H1 (cell line): ENCODE data around the gene EPB41L3. TPM values are rescaled to one million over a fixed set of nuclear protein-coding genes. Genes with fewer than 3 reads are reported as not detected.

ENCODE experiments used
- CTCF ChIA-PET: fragments of 300-600 bp; sonication (Branson Sonifier 250); formaldehyde crosslinking; loops from one replicate; lab custom pipeline; 2021; ENCODE audit not compliant: partially characterized antibody; lab: Charles Lee
- POLR2A ChIA-PET: fragments of 300-600 bp; sonication (Branson Sonifier 250); formaldehyde crosslinking; loops from one replicate; lab custom pipeline; 2021; ENCODE audit warnings: inconsistent platforms; ENCODE audit not compliant: partially characterized antibody; lab: Charles Lee
- DNase-seq, 2 experiments: peaks; one replicate each; pipeline versions ENCODE4 v3.0.0 to v3.0.0-alpha.2; 2010 to 2022; ENCODE audit warnings: low spot score in 2 of 2, low read depth in 1 of 2, mixed read lengths in 1 of 2
- FAIRE-seq: peaks from 2 replicates; lab custom pipeline; 2011; peaks lifted over from hg19 to GRCh38; lab: Jason Lieb, UNC
- H2AFZ ChIP-seq: 2 replicates; pipeline ENCODE4 v1.8.1; 2012; ENCODE audit warnings: low read length, inconsistent platforms
- H2AK5ac ChIP-seq: 2 replicates; pipeline ENCODE4 v1.6.1; 2013; ENCODE audit warnings: low read depth, low read length
- H2BK120ac ChIP-seq: replicated peaks from 2 replicates; pipeline ENCODE3; 2013; ENCODE audit warnings: low read depth, low read length, inconsistent platforms
- H2BK12ac ChIP-seq: 2 replicates; pipeline ENCODE4 v1.6.1; 2013; ENCODE audit warnings: low read depth, low read length
- H2BK15ac ChIP-seq: 2 replicates; pipeline ENCODE4 v1.6.1; 2013; ENCODE audit warnings: low read length
- H2BK20ac ChIP-seq: 2 replicates; pipeline ENCODE4 v1.6.1; 2013; ENCODE audit warnings: low read length
- H2BK5ac ChIP-seq: 2 replicates; pipeline ENCODE4 v1.6.1; 2013; ENCODE audit warnings: low read depth, low read length
- H3K14ac ChIP-seq: 2 replicates; pipeline ENCODE4 v1.6.1; 2013; ENCODE audit warnings: inconsistent platforms; ENCODE audit not compliant: insufficient read length
- H3K18ac ChIP-seq: 2 replicates; pipeline ENCODE4 v1.6.1; 2013; ENCODE audit warnings: low read length; ENCODE audit errors: extremely low read depth
- H3K23ac ChIP-seq: 2 replicates; pipeline ENCODE4 v1.6.1; 2013; ENCODE audit warnings: inconsistent platforms; ENCODE audit not compliant: insufficient read length
- H3K23me2 ChIP-seq: 2 replicates; pipeline ENCODE4 v1.6.1; 2013; ENCODE audit warnings: low read depth, low read length
- H3K27ac ChIP-seq: 2 replicates; pipeline ENCODE4 v1.6.1; 2011; ENCODE audit warnings: low read depth, low read length, inconsistent platforms
- H3K27me3 ChIP-seq, 4 experiments: replicated peaks in 1 of 4; 1 replicate in 1 of 4; 2 replicates in 3 of 4; pipeline versions ENCODE4 v1.6.1 to v1.8.1; 2011 to 2013; ENCODE audit warnings: low read length in 3 of 4, mild to moderate bottlenecking in 3 of 4, inconsistent platforms in 2 of 4, mixed read lengths in 2 of 4, moderate library complexity in 1 of 4; ENCODE audit not compliant: control insufficient read depth in 3 of 4, insufficient read depth in 3 of 4; ENCODE audit errors: extremely low read depth in 1 of 4
- H3K36me3 ChIP-seq, 4 experiments: 2 replicates each; pipeline versions ENCODE4 v1.6.1 to v1.8.1; 2011 to 2013; ENCODE audit warnings: mild to moderate bottlenecking in 4 of 4, low read length in 3 of 4, moderate library complexity in 2 of 4, control low read depth in 1 of 4, inconsistent platforms in 1 of 4; ENCODE audit not compliant: insufficient read depth in 4 of 4, control insufficient read depth in 2 of 4
- H3K4ac ChIP-seq: replicated peaks from 2 replicates; pipeline ENCODE3; 2013; ENCODE audit warnings: low read length, low read depth, mixed read lengths, inconsistent platforms; ENCODE audit not compliant: insufficient read length
- H3K4me1 ChIP-seq, 4 experiments: replicated peaks in 1 of 4; 1 replicate in 1 of 4; 2 replicates in 3 of 4; pipeline versions ENCODE4 v1.6.1 to v1.8.1; 2011 to 2013; ENCODE audit warnings: low read length in 3 of 4, inconsistent platforms in 2 of 4, mixed read lengths in 1 of 4; ENCODE audit not compliant: insufficient read depth in 4 of 4, control insufficient read depth in 3 of 4
- H3K4me2 ChIP-seq, 2 experiments: 2 replicates each; pipeline versions ENCODE4 v1.6.1 to v1.8.1; 2011 to 2013; ENCODE audit warnings: low read depth in 2 of 2, low read length in 2 of 2, control low read depth in 1 of 2, inconsistent platforms in 1 of 2, mild to moderate bottlenecking in 1 of 2; ENCODE audit not compliant: insufficient read depth in 1 of 2
- H3K4me3 ChIP-seq, 4 experiments: fragments of 200-600, 300-600 bp in 1 of 4; sonication (generic), shearing (Covaris generic), sonication (Bioruptor Twin) in 1 of 4; 2 replicates each; pipeline versions ENCODE4 v1.5.1 to v1.8.1; 2011 to 2016; ENCODE audit warnings: low read length in 4 of 4, low read depth in 3 of 4, control low read depth in 2 of 4, inconsistent platforms in 2 of 4, mild to moderate bottlenecking in 2 of 4, mixed read lengths in 1 of 4, moderate library complexity in 1 of 4; ENCODE audit not compliant: insufficient read depth in 2 of 4; ENCODE audit errors: extremely low read depth in 1 of 4
- H3K56ac ChIP-seq: replicated peaks from 2 replicates; pipeline ENCODE3; 2013; ENCODE audit warnings: low read depth, mild to moderate bottlenecking, mixed read lengths, low read length, inconsistent platforms; ENCODE audit not compliant: insufficient read length
- H3K79me1 ChIP-seq: 2 replicates; pipeline ENCODE4 v1.6.1; 2013; ENCODE audit warnings: low read depth, low read length, control low read depth
- H3K79me2 ChIP-seq, 2 experiments: 2 replicates each; pipeline versions ENCODE4 v1.6.1 to v1.8.1; 2012 to 2013; ENCODE audit warnings: low read length in 2 of 2, mild to moderate bottlenecking in 2 of 2, inconsistent platforms in 1 of 2; ENCODE audit not compliant: insufficient read depth in 2 of 2, control insufficient read depth in 1 of 2
- H3K9ac ChIP-seq, 4 experiments: replicated peaks in 1 of 4; 1 replicate in 1 of 4; 2 replicates in 3 of 4; pipeline versions ENCODE4 v1.6.1 to v1.8.1; 2011 to 2013; ENCODE audit warnings: low read depth in 3 of 4, low read length in 3 of 4, control low read depth in 2 of 4, mild to moderate bottlenecking in 2 of 4, moderate library complexity in 2 of 4, inconsistent platforms in 1 of 4; ENCODE audit errors: extremely low read depth in 1 of 4
- H3K9me3 ChIP-seq, 2 experiments: 2 replicates each; pipeline versions ENCODE4 v1.6.1 to v1.8.1; 2012 to 2013; ENCODE audit warnings: mild to moderate bottlenecking in 2 of 2, moderate library complexity in 2 of 2, control low read depth in 1 of 2, inconsistent platforms in 1 of 2, low read depth in 1 of 2, low read length in 1 of 2, mixed read lengths in 1 of 2; ENCODE audit not compliant: insufficient read depth in 2 of 2
- H4K20me1 ChIP-seq, 2 experiments: replicated peaks in 1 of 2; 2 replicates each; pipeline versions ENCODE3 to v1.8.1; 2011 to 2013; ENCODE audit warnings: inconsistent platforms in 2 of 2, low read length in 2 of 2, mild to moderate bottlenecking in 1 of 2; ENCODE audit not compliant: insufficient read depth in 2 of 2, control insufficient read depth in 1 of 2
- H4K5ac ChIP-seq: 2 replicates; pipeline ENCODE4 v1.6.1; 2013; ENCODE audit warnings: low read length, low read depth, mixed read lengths, inconsistent platforms; ENCODE audit not compliant: insufficient read length
- H4K8ac ChIP-seq: 2 replicates; pipeline ENCODE4 v1.8.0; 2013; ENCODE audit warnings: mild to moderate bottlenecking, moderate library complexity, low read length, inconsistent platforms; ENCODE audit not compliant: insufficient read depth; ENCODE audit errors: extremely low read depth
- H4K91ac ChIP-seq: replicated peaks from 2 replicates; pipeline ENCODE3; 2013; ENCODE audit warnings: low read length, mixed read lengths, inconsistent platforms; ENCODE audit not compliant: insufficient read length
- BRCA1 ChIP-seq: IDR thresholded peaks from 2 replicates; pipeline ENCODE4 v1.6.1; 2012; ENCODE audit warnings: low read depth, low read length, improper control_type of control experiment
- CBX5 ChIP-seq: fragments of 300-800, 300-1000 bp; sonication (generic); IDR thresholded peaks from 2 replicates; pipeline ENCODE4 v1.7.1; 2016; ENCODE audit warnings: antibody characterized with exemption, low read length, low read depth
- FOSL1 ChIP-seq: IDR thresholded peaks from 2 replicates; pipeline ENCODE4 v1.6.1; 2011; ENCODE audit warnings: mild to moderate bottlenecking, low read depth, low read length, moderate library complexity; ENCODE audit not compliant: insufficient read depth
- GABPA ChIP-seq: IDR thresholded peaks from 2 replicates; pipeline ENCODE4 v1.6.1; 2011; ENCODE audit warnings: mild to moderate bottlenecking, low read length, moderate library complexity, borderline replicate concordance; ENCODE audit not compliant: insufficient read depth
- HDAC2 ChIP-seq, 2 experiments: fragments of 300-600 bp in 1 of 2; sonication (generic) in 1 of 2; IDR thresholded peaks; 2 replicates each; pipeline ENCODE4 v1.6.1; 2011 to 2012; ENCODE audit warnings: low read depth in 2 of 2, low read length in 2 of 2, mild to moderate bottlenecking in 2 of 2, moderate library complexity in 2 of 2, borderline replicate concordance in 1 of 2, inconsistent platforms in 1 of 2
- JUN ChIP-seq: IDR thresholded peaks from 2 replicates; pipeline ENCODE4 v1.6.1; 2011; ENCODE audit warnings: low read depth, mild to moderate bottlenecking, improper control_type of control experiment, low read length
- KDM1A ChIP-seq: fragments of 200-600, 300-600 bp; sonication (generic); IDR thresholded peaks from 2 replicates; pipeline ENCODE4 v1.7.1; 2016; ENCODE audit warnings: mild to moderate bottlenecking, low read length, borderline replicate concordance
- NANOG ChIP-seq: IDR thresholded peaks from 2 replicates; pipeline ENCODE4 v1.6.1; 2011; ENCODE audit warnings: low read length, low read depth, mild to moderate bottlenecking, inconsistent platforms; ENCODE audit not compliant: insufficient read depth, poor library complexity, severe bottlenecking
- POLR2AphosphoS5 ChIP-seq: IDR thresholded peaks from 2 replicates; pipeline ENCODE4 v1.6.1; 2011; ENCODE audit warnings: low read depth, low read length
- RBBP5 ChIP-seq: IDR thresholded peaks from 2 replicates; pipeline ENCODE4 v1.7.1; 2012; ENCODE audit warnings: low read depth, mild to moderate bottlenecking, inconsistent platforms, low read length, moderate library complexity, borderline replicate concordance
- RXRA ChIP-seq: IDR thresholded peaks from 2 replicates; pipeline ENCODE4 v1.6.1; 2011; ENCODE audit warnings: low read depth, mild to moderate bottlenecking, low read length, moderate library complexity; ENCODE audit not compliant: insufficient read depth
- SP1 ChIP-seq: IDR thresholded peaks from 2 replicates; pipeline ENCODE4 v1.6.1; 2011; ENCODE audit warnings: low read depth, low read length
- TCF12 ChIP-seq: IDR thresholded peaks from 2 replicates; pipeline ENCODE4 v1.6.1; 2011; ENCODE audit warnings: low read depth, mild to moderate bottlenecking, low read length
- TEAD4 ChIP-seq: IDR thresholded peaks from 2 replicates; pipeline ENCODE4 v1.6.1; 2012; ENCODE audit warnings: low read depth, low read length, inconsistent platforms, mixed read lengths
- WGBS, 2 experiments: shearing (Covaris generic) in 1 of 2; methylation state at CpG; one replicate each; pipeline versions ENCODE4 v1.1.6 to v1.1.7; 2013 to 2015; ENCODE audit warnings: low lambda C conversion rate in 2 of 2, mixed read lengths in 2 of 2, inconsistent platforms in 1 of 2, low coverage in 1 of 2, missing lambda C conversion rate in 1 of 2; ENCODE audit not compliant: insufficient replicate concordance in 2 of 2, insufficient coverage in 1 of 2, insufficient read length in 1 of 2; ENCODE audit errors: extremely low coverage in 1 of 2, missing lambda C conversion rate in 1 of 2; 5-methylcytosine and 5-hydroxymethylcytosine counted together
- polyA plus RNA-seq, 7 experiments: library from polyadenylated mRNA; depleted of rRNA in 3 of 7; stranded (reverse) in 5 of 7; unstranded in 2 of 7; fragments of >200 nt in 5 of 7; fragments of 200-250 nt in 2 of 7; gene quantifications; 1 replicate in 5 of 7; 2 replicates in 1 of 7; 4 replicates in 1 of 7; pipeline versions ENCODE4 v1.2.1 to v1.2.3, GENCODE V29; 2011 to 2013; ENCODE audit warnings: missing spikeins in 2 of 7, mixed read lengths in 2 of 7
- total RNA-seq: library from RNA; stranded (reverse); fragmentation: NEBNext Ultra II Directional; extraction: Animal tissue kit (Norgen Biotek cat#: 25700); gene quantifications from 2 replicates; pipeline ENCODE4 v1.2.1, GENCODE V29; 2021
- TF ChIP-seq, protein P1 (sequence below): IDR thresholded peaks from 2 replicates; pipeline ENCODE4 v1.6.1; 2012; ENCODE audit warnings: inconsistent platforms

Gene EPB41L3
- total and polyA plus RNA-seq, 2 of the 8 experiments (the other 6 are each of a cell fraction or from before 2014, with no cell fraction given), result 7.9 to 16.1 TPM

DNA sequence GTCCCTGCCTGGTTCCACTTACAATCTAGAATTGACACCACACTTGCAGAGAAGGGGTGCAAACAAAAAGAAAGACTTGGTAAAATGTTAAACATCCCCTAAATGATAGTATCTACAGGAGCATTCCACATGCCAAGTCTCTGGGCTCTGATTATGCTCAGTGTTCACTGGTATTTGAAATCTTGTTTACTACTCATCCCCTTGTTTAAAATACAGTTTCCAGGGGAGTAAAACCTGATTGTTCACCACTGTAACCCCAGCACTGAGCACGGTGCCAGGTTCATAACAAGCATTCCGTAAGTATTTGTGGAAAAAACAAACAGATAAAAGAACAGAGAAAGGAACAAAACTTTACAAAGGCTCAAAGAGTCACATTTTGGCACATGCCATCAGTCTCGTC, 11.7 kb downstream of the EPB41L3 start:
- no peaks in the 10 kb centered on the region for H3K79me2 ChIP-seq
- no peak overlapping the region for H3K9ac ChIP-seq
- H4K20me1 ChIP-seq, result no peaks in the 10 kb centered on the region
- no peak for FAIRE-seq
- H3K23me2 ChIP-seq, result no peaks in the 10 kb centered on the region
- H3K4me1 ChIP-seq, result no peaks in the 10 kb centered on the region; a peak in 1 of 7 replicates
- no peak overlapping the region for H2AK5ac ChIP-seq
- no peak overlapping the region for H2AFZ ChIP-seq
- no peak overlapping the region for H2BK12ac ChIP-seq
- ChIA-PET CTCF (interaction anchor here (2.3 kb wide), 1 partner anchor 15 kb away, joined by 9 read pairs; no protein-coding TSS in a partner anchor), POLR2A (no interaction called here)
- H2BK15ac ChIP-seq, result no peak overlapping the region
- no peak overlapping the region for H4K8ac ChIP-seq
- H4K5ac ChIP-seq, result no peak overlapping the region
- no peak overlapping the region for H2BK5ac ChIP-seq
- H2BK120ac ChIP-seq, result no peak overlapping the region
- no peak overlapping the region for H4K91ac ChIP-seq
- H3K9me3 ChIP-seq, result no peaks in the 10 kb centered on the region
- H3K27me3 ChIP-seq, result no peaks in the 10 kb centered on the region
- H3K4me2 ChIP-seq, result no peak overlapping the region
- H3K4ac ChIP-seq, result no peak overlapping the region
- no peak overlapping the region for H3K23ac ChIP-seq
- no peak overlapping the region for H3K14ac ChIP-seq
- no peak overlapping the region for H2BK20ac ChIP-seq
- H3K18ac ChIP-seq, result no peak overlapping the region
- no peak overlapping the region for H3K56ac ChIP-seq
- no peak overlapping the region for H3K4me3 ChIP-seq
- no peak overlapping the region for H3K27ac ChIP-seq
- WGBS, 2 experiments, result 90% methylated on average over 3 of the region's 3 CpGs; no CpG with 5 or more reads in 1 of the 2 experiments
- H3K79me1 ChIP-seq, result 0 out of 2 replicates have a peak, but pooled peaks cover 2% of the 10 kb centered on the region
- no peak for DNase-seq
- no peaks in the 10 kb centered on the region for H3K36me3 ChIP-seq
- TF ChIP-seq KDM1A (no peak), JUN (no peak), FOSL1 (no peak), CBX5 (no peak), TEAD4 (no peak), TCF12 (no peak), BRCA1 (no peak), RBBP5 (no peak), SP1 (no peak), HDAC2 (IDR thresholded peaks at IDR 0.05; ENCODE audit: borderline replicate concordance in 1 of 2, low read depth in 2 of 2, low read length in 2 of 2) (no peak), POLR2AphosphoS5 (no peak), GABPA (no peak), RXRA (no peak), NANOG (no peak)
- TF ChIP-seq, protein P1, sequence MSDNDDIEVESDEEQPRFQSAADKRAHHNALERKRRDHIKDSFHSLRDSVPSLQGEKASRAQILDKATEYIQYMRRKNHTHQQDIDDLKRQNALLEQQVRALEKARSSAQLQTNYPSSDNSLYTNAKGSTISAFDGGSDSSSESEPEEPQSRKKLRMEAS, result no peak
